Measurements from ENCODE around the gene CBLB.

Gene CBLB

DNA sequence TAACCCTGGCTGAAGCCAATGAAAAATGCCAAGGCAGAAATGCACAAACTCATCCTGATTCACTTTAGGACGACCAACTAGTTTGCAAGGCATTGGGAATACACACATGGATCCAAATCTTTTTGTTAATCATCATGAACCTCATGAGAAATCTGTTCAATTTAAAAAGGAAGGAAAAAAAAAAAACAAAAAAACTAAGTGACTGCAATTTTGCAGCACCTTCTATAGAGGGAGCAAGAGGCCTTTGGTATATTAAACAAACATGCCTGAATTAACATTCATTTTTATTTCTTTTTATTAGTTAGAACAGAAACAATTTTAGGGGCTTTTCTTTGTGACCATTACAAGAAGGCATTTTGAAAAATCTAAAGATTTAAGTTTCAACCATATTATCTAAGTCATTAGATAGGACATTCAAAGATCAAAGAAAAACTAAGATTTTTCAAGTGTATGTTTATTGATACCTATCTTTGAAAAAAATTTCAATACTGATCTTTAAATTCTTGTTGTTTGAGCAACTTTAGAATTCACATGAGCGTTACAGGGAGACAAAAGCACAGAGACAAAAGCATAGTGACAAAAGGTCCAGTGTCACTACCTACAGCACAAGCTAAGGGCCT lies 182.4 kb downstream of the CBLB start:
- Histone ChIP-seq H3K23ac (ENCODE audit: low read depth, low read length, poor library complexity) (no peak overlapping the region), H3K14ac (ENCODE audit: low read length) (no peak overlapping the region), H4K8ac (ENCODE audit: low read depth, low read length) (no peak overlapping the region), H3K79me1 (ENCODE audit: low read depth, low read length) (no peaks in the 10 kb centered on the region), H3K27ac (replicated peaks; ENCODE audit: low read length) (no peak overlapping the region), H2BK15ac (ENCODE audit: low read length) (no peak overlapping the region), H2BK5ac (ENCODE audit: low read length) (no peak overlapping the region), H2BK120ac (ENCODE audit: low read depth, low read length) (no peak overlapping the region), H2AFZ (ENCODE audit: low read length) (no peak overlapping the region), H3K9ac (ENCODE audit: low read depth, low read length, poor library complexity) (no peak overlapping the region), H3K4ac (ENCODE audit: low read length) (no peak overlapping the region), H3K36me3 (replicated peaks in 1 of 2; ENCODE audit: control insufficient read depth in 2 of 2, insufficient read depth in 2 of 2, low read length in 2 of 2) (peaks cover 0 to 51% of the 10 kb centered on the region in 2 donors), H2BK12ac (ENCODE audit: low read length) (no peak overlapping the region), H3K9me3 (replicated peaks in 1 of 2; ENCODE audit: control insufficient read depth in 2 of 2, insufficient read depth in 1 of 2, low read depth in 1 of 2, low read length in 2 of 2) (no peaks in the 10 kb centered on the region), H4K91ac (ENCODE audit: low read depth, low read length, poor library complexity) (no peak overlapping the region), H3K4me2 (ENCODE audit: insufficient read depth, low read length, poor library complexity, severe bottlenecking) (no peak overlapping the region), H2AK5ac (ENCODE audit: low read depth, low read length) (no peak overlapping the region), H3K18ac (ENCODE audit: low read length) (no peak overlapping the region), H3K4me3 (ENCODE audit: low read length in 2 of 2) (no peak overlapping the region), H3K4me1 (ENCODE audit: control insufficient read depth in 2 of 2, insufficient read depth in 1 of 2, low read depth in 1 of 2, low read length in 2 of 2) (no peaks in the 10 kb centered on the region), H3K27me3 (ENCODE audit: control insufficient read depth in 3 of 3, insufficient read depth in 3 of 3, low read depth in 1 of 3, low read length in 3 of 3) (no peaks in the 10 kb centered on the region)
- WGBS, 2 donors (ENCODE audit: extremely low coverage in 2 of 2, insufficient read length in 2 of 2, insufficient replicate concordance in 1 of 2): no CpG with 5 or more reads among the region's 2 CpGs
- no peak for DNase-seq (ENCODE audit: low spot score)

DNA sequence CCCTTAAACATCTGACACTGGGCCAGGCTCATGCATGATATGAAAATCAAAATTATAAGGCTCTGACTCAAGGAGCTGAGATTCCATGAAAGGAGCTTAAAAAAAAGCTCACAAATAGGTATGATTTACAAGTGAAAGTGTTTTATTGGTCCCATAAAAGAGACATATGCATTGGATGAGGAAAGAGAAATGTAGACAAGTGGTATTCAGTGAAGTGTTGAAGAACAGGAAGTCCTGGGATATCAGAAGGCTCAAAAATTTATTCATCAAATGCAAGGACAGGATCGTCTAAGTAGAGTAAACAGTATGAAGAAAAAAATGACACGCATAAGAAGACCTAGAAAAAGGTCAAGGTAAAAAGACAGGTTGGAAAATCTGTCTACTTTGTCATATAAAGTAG lies 188.9 kb downstream of the CBLB start:
- Histone ChIP-seq H3K4me3 (ENCODE audit: low read length in 2 of 2) (no peak overlapping the region), H3K9me3 (replicated peaks in 1 of 2; ENCODE audit: control insufficient read depth in 2 of 2, insufficient read depth in 1 of 2, low read depth in 1 of 2, low read length in 2 of 2) (no peaks in the 10 kb centered on the region), H3K79me1 (ENCODE audit: low read depth, low read length) (no peaks in the 10 kb centered on the region), H3K36me3 (replicated peaks in 1 of 2; ENCODE audit: control insufficient read depth in 2 of 2, insufficient read depth in 2 of 2, low read length in 2 of 2) (peaks cover 3 to 87% of the 10 kb centered on the region in 2 donors), H3K4ac (ENCODE audit: low read length) (no peak overlapping the region), H2BK12ac (ENCODE audit: low read length) (no peak overlapping the region), H3K27ac (replicated peaks; ENCODE audit: low read length) (no peak overlapping the region), H2BK5ac (ENCODE audit: low read length) (no peak overlapping the region), H3K18ac (ENCODE audit: low read length) (no peak overlapping the region), H2AK5ac (ENCODE audit: low read depth, low read length) (no peak overlapping the region), H4K8ac (ENCODE audit: low read depth, low read length) (no peak overlapping the region), H4K91ac (ENCODE audit: low read depth, low read length, poor library complexity) (no peak overlapping the region), H2BK15ac (ENCODE audit: low read length) (no peak overlapping the region), H3K4me2 (ENCODE audit: insufficient read depth, low read length, poor library complexity, severe bottlenecking) (no peak overlapping the region), H3K9ac (ENCODE audit: low read depth, low read length, poor library complexity) (no peak overlapping the region), H2BK120ac (ENCODE audit: low read depth, low read length) (no peak overlapping the region), H3K14ac (ENCODE audit: low read length) (no peak overlapping the region), H3K27me3 (ENCODE audit: control insufficient read depth in 3 of 3, insufficient read depth in 3 of 3, low read depth in 1 of 3, low read length in 3 of 3) (no peaks in the 10 kb centered on the region), H2AFZ (ENCODE audit: low read length) (no peak overlapping the region), H3K23ac (ENCODE audit: low read depth, low read length, poor library complexity) (no peak overlapping the region), H3K4me1 (ENCODE audit: control insufficient read depth in 2 of 2, insufficient read depth in 1 of 2, low read depth in 1 of 2, low read length in 2 of 2) (no peaks in the 10 kb centered on the region)
- no peak for DNase-seq (ENCODE audit: low spot score)
- no CpG with 5 or more reads among the region's 2 CpGs for WGBS, 2 donors (ENCODE audit: extremely low coverage in 2 of 2, insufficient read length in 2 of 2, insufficient replicate concordance in 1 of 2)

DNA sequence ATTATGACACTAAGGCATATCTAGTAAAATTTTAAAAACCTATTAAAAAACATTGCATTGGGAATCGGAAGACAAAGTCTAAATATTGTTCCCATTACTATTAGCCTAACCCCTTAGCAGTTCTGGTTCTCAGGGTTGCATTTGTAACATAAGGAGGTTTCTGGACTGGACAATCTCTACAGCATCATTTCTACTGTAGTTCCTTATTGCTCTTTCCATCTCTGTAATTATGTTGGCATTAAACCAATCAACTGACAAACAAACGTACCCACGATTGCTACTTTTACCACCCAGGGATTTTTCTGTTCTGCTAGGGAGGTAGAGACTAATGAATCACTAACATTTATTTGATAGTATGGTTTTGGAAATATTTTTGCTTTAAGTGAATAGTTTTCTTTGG lies 190.8 kb downstream of the CBLB start:
- H4K91ac ChIP-seq (ENCODE audit: low read depth, low read length, poor library complexity): no peak overlapping the region
- no peak overlapping the region for H2AFZ ChIP-seq (ENCODE audit: low read length)
- no peak overlapping the region for H3K23ac ChIP-seq (ENCODE audit: low read depth, low read length, poor library complexity)
- H3K27me3 ChIP-seq (ENCODE audit: control insufficient read depth in 3 of 3, insufficient read depth in 3 of 3, low read depth in 1 of 3, low read length in 3 of 3): no peaks in the 10 kb centered on the region
- H3K18ac ChIP-seq (ENCODE audit: low read length): no peak overlapping the region
- H3K9me3 ChIP-seq (replicated peaks in 1 of 2; ENCODE audit: control insufficient read depth in 2 of 2, insufficient read depth in 1 of 2, low read depth in 1 of 2, low read length in 2 of 2): no peaks in the 10 kb centered on the region
- H3K4ac ChIP-seq (ENCODE audit: low read length): no peak overlapping the region
- H2BK5ac ChIP-seq (ENCODE audit: low read length): no peak overlapping the region
- no peak overlapping the region for H3K27ac ChIP-seq (replicated peaks; ENCODE audit: low read length)
- H2BK12ac ChIP-seq (ENCODE audit: low read length): no peak overlapping the region
- no peak overlapping the region for H2BK15ac ChIP-seq (ENCODE audit: low read length)
- peaks cover 3 to 89% of the 10 kb centered on the region in 2 donors for H3K36me3 ChIP-seq (replicated peaks in 1 of 2; ENCODE audit: control insufficient read depth in 2 of 2, insufficient read depth in 2 of 2, low read length in 2 of 2)
- H3K14ac ChIP-seq (ENCODE audit: low read length): no peak overlapping the region
- no peaks in the 10 kb centered on the region for H3K79me1 ChIP-seq (ENCODE audit: low read depth, low read length)
- H3K4me1 ChIP-seq (ENCODE audit: control insufficient read depth in 2 of 2, insufficient read depth in 1 of 2, low read depth in 1 of 2, low read length in 2 of 2): no peaks in the 10 kb centered on the region
- no peak overlapping the region for H3K4me3 ChIP-seq (ENCODE audit: low read length in 2 of 2)
- H3K4me2 ChIP-seq (ENCODE audit: insufficient read depth, low read length, poor library complexity, severe bottlenecking): no peak overlapping the region
- no peak overlapping the region for H2BK120ac ChIP-seq (ENCODE audit: low read depth, low read length)
- DNase-seq (ENCODE audit: low spot score): no peak
- no peak overlapping the region for H4K8ac ChIP-seq (ENCODE audit: low read depth, low read length)
- no peak overlapping the region for H3K9ac ChIP-seq (ENCODE audit: low read depth, low read length, poor library complexity)
- no CpG with 5 or more reads among the region's 3 CpGs for WGBS, 2 donors (ENCODE audit: extremely low coverage in 2 of 2, insufficient read length in 2 of 2, insufficient replicate concordance in 1 of 2)
- H2AK5ac ChIP-seq (ENCODE audit: low read depth, low read length): no peak overlapping the region

DNA sequence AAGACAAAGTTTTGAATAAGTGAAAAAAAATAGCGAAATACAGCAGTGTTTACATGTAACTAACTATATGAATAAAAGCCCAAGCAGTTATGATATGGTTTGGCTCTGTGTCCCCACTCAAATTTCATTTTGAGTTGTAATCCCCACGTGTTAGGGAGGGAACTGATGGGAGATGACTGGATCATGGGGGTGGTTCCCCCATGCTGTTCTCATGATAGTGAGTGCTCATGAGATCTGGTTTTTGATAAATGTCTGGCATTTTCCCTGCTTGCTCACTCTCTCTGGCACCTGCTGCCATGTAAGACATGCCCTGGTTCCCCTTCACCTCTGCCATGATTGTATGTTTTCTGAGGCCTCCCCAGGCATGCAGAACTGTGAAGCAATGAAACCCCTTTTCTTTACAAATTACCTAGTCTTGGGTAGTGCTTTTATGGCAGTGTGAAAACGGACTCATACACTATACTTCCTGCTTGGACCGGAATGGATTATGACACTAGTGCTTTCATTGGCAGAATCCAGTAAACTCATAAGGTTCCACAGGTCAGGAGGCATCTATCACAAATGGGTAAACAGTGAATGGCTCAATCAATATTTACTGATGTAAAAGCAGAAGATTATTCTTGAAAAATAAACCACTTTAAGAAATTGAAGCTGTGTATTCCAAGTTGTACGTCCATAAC lies 192.1 kb downstream of the CBLB start:
- no peak for DNase-seq (ENCODE audit: low spot score)
- Histone ChIP-seq H3K18ac (ENCODE audit: low read length) (no peak overlapping the region), H2BK5ac (ENCODE audit: low read length) (no peak overlapping the region), H4K8ac (ENCODE audit: low read depth, low read length) (no peak overlapping the region), H2BK120ac (ENCODE audit: low read depth, low read length) (no peak overlapping the region), H3K4me2 (ENCODE audit: insufficient read depth, low read length, poor library complexity, severe bottlenecking) (no peak overlapping the region), H3K14ac (ENCODE audit: low read length) (no peak overlapping the region), H4K91ac (ENCODE audit: low read depth, low read length, poor library complexity) (no peak overlapping the region), H3K23ac (ENCODE audit: low read depth, low read length, poor library complexity) (no peak overlapping the region), H2AFZ (ENCODE audit: low read length) (no peak overlapping the region), H3K36me3 (replicated peaks in 1 of 2; ENCODE audit: control insufficient read depth in 2 of 2, insufficient read depth in 2 of 2, low read length in 2 of 2) (peaks cover 3 to 89% of the 10 kb centered on the region in 2 donors), H3K27me3 (ENCODE audit: control insufficient read depth in 3 of 3, insufficient read depth in 3 of 3, low read depth in 1 of 3, low read length in 3 of 3) (no peaks in the 10 kb centered on the region), H2BK15ac (ENCODE audit: low read length) (no peak overlapping the region), H3K79me1 (ENCODE audit: low read depth, low read length) (no peaks in the 10 kb centered on the region), H2AK5ac (ENCODE audit: low read depth, low read length) (no peak overlapping the region), H3K9ac (ENCODE audit: low read depth, low read length, poor library complexity) (no peak overlapping the region), H3K4me3 (ENCODE audit: low read length in 2 of 2) (peak overlapping the region in 1 of 2 donors; percentile 47), H3K4me1 (ENCODE audit: control insufficient read depth in 2 of 2, insufficient read depth in 1 of 2, low read depth in 1 of 2, low read length in 2 of 2) (no peaks in the 10 kb centered on the region), H3K4ac (ENCODE audit: low read length) (no peak overlapping the region), H3K9me3 (replicated peaks in 1 of 2; ENCODE audit: control insufficient read depth in 2 of 2, insufficient read depth in 1 of 2, low read depth in 1 of 2, low read length in 2 of 2) (no peaks in the 10 kb centered on the region), H3K27ac (replicated peaks; ENCODE audit: low read length) (no peak overlapping the region), H2BK12ac (ENCODE audit: low read length) (no peak overlapping the region)
- WGBS, 2 donors (ENCODE audit: extremely low coverage in 2 of 2, insufficient read length in 2 of 2, insufficient replicate concordance in 1 of 2): no CpG with 5 or more reads among the region's 5 CpGs
